ENCODE data around the gene MTSS2.

Gene MTSS2

DNA sequence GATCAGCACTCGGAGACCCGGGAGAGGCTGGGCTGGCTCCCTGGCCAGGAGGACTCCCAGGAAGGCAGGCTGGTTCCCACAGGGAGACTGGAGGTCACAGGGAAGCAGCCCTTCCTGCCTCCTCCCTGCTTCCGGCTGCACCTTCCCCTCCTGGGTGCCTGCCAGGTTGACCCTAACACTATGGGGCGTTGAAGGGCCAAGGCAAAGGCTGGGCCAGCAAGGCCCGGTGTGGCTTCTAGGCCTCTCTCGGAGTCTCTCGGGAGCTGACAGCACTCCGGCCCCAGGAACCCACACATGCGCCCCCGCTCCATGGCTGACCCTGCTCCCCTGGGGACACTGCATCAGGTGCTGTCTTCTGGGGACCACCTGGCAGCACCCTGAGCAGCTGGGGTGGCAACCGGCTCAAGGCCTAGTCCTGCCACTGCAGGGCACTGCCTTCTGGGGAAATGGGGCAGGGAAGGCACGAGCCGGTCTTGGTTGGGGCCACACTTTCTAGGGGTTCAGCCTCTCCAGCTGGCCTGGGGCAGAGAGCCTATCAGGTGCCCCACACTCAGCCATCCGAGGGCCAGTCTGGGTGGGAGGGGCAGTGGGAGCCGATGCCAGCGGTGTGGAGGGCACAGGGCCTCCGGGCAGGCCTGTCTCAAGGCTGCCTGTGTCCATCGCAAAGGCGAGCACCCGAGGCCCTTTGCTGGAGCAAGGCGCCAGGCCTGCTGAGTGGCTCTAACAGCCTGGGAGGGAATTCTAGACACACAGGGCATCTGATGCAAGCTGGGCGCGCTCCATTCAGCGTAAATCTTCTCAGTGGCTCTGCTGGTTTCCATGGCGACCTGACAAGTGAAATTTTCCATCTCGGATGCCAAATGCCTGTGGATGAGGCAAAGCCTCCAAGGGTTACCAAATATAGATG is 5.6 kb upstream of the MTSS2 start:
- H3K4me1 ChIP-seq (ENCODE audit: control insufficient read depth, insufficient read depth, low read length) = peaks cover 98% of the 10 kb centered on the region
- H3K27me3 ChIP-seq (ENCODE audit: control insufficient read depth in 1 of 2, insufficient read depth in 2 of 2, low read length in 2 of 2) = no peaks in the 10 kb centered on the region
- H3K9me3 ChIP-seq (ENCODE audit: control insufficient read depth in 2 of 2, low read length in 2 of 2) = no peaks in the 10 kb centered on the region
- peak overlapping the region; percentile 98 for H3K27ac ChIP-seq (ENCODE audit: low read length)
- peak overlapping the region; percentile 64 to 73 for H3K9ac ChIP-seq (ENCODE audit: low read length in 2 of 2)
- H3K36me3 ChIP-seq (ENCODE audit: control insufficient read depth in 2 of 2, insufficient read depth in 2 of 2, low read length in 2 of 2) = peaks cover 0 to 2% of the 10 kb centered on the region in 2 donors
- no peak overlapping the region for H3K4me3 ChIP-seq (ENCODE audit: low read length in 2 of 2)

DNA sequence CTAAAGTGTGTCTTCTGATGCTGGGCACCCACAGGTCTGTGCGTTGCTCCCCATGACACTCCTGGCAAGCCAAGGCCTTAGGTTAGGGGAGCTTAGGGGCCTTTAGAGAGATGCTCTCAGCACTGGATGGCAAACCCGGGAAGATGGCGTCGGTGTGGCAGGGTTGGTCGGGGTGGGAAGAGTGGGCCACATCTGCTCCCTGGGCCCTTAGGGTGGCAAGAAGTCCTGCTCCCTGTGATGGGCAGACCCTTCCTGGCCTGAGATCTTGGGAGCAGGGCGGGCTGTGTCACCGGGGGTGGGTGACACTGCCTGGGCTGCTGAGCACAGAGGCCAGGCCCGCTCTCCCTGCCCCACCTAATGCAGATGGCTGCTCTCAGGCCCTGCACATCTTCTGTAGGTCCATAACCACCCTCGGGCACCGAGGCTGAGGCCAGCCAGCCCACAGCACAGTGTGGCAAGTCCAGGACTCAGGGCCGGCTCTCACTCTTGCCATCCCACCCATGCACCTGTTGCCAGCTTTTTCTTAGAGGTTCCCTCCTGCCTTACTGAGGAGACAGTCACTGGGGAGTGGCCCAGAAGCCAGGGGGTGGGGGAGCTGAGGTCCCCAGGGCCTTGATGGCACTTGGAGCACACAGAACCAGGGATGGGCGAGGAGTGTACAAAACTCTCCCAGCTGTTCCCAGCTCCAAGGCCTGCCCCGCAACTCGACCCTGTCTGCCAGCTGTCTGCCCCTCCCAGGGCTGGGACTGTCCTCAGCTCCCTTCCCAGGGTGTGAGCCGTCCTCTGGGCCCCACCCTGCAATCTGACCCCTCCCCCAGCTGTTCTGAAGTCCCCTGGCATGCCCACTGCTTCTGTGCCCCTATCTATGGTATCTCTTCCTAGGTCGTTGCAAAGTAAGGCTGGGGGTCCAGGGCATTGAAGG is 4.4 kb upstream of the MTSS2 start:
- peak overlapping the region; percentile 40 to 73 for H3K9ac ChIP-seq (ENCODE audit: low read length in 2 of 2)
- H3K9me3 ChIP-seq (ENCODE audit: control insufficient read depth in 2 of 2, low read length in 2 of 2) = no peaks in the 10 kb centered on the region
- H3K4me1 ChIP-seq (ENCODE audit: control insufficient read depth, insufficient read depth, low read length) = peaks cover 93% of the 10 kb centered on the region
- peak overlapping the region; percentile 98 for H3K27ac ChIP-seq (ENCODE audit: low read length)
- peaks cover 0 to 2% of the 10 kb centered on the region in 2 donors for H3K36me3 ChIP-seq (ENCODE audit: control insufficient read depth in 2 of 2, insufficient read depth in 2 of 2, low read length in 2 of 2)
- no peaks in the 10 kb centered on the region for H3K27me3 ChIP-seq (ENCODE audit: control insufficient read depth in 1 of 2, insufficient read depth in 2 of 2, low read length in 2 of 2)
- H3K4me3 ChIP-seq (ENCODE audit: low read length in 2 of 2) = no peak overlapping the region

DNA sequence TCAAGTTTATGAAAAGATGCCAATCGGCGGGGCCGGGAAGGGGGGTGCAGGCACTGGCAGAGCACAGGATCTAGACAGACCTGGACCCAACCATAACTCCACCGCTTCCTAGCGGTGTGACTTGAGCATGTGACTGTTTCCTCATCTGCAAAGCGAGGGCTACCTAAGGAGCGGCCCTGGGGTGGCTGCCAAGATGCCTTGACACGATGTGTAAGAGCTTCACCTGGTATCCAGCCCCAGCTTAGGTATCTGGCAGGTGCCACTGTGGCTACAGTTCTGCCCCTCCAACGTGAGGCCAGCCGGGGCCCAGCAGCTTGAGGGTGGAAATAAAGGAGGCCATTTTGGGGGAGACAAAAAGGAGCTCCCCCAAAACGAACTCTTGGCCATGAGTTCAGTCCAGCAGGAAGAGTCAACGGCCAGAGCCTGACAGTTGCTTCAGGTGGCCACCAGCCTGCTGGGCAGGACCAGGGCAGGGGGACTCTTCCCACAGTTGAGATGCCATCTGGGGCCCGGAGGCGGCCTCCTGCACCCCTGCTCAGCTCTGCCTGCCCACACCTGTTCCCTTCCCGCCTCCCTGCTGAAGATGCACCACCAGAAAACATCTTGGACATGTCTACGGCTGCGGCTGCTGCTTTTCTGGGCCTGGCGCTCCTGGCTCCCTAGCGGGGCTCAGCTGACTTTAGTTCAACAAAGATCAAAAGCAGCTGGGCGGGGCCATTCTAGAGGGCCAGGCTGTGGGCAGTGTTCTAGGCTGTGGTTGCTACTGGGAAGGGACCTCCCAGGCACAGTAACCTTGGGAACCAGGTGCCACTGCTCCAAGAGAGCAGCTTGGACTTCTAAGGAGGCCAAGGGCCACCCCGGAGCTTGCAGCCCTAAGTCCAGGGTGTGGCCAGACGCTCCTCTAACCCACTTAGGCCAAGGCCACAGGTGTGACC is 3.4 kb upstream of the MTSS2 start:
- no peak overlapping the region for H3K4me3 ChIP-seq (ENCODE audit: low read length in 2 of 2)
- H3K36me3 ChIP-seq (ENCODE audit: control insufficient read depth in 2 of 2, insufficient read depth in 2 of 2, low read length in 2 of 2) = peaks cover 0 to 2% of the 10 kb centered on the region in 2 donors
- H3K9me3 ChIP-seq (ENCODE audit: control insufficient read depth in 2 of 2, low read length in 2 of 2) = no peaks in the 10 kb centered on the region
- no peaks in the 10 kb centered on the region for H3K27me3 ChIP-seq (ENCODE audit: control insufficient read depth in 1 of 2, insufficient read depth in 2 of 2, low read length in 2 of 2)
- H3K9ac ChIP-seq (ENCODE audit: low read length in 2 of 2) = peak overlapping the region; percentile 32 to 42
- peak overlapping the region; percentile 98 for H3K27ac ChIP-seq (ENCODE audit: low read length)
- H3K4me1 ChIP-seq (ENCODE audit: control insufficient read depth, insufficient read depth, low read length) = peaks cover 89% of the 10 kb centered on the region

DNA sequence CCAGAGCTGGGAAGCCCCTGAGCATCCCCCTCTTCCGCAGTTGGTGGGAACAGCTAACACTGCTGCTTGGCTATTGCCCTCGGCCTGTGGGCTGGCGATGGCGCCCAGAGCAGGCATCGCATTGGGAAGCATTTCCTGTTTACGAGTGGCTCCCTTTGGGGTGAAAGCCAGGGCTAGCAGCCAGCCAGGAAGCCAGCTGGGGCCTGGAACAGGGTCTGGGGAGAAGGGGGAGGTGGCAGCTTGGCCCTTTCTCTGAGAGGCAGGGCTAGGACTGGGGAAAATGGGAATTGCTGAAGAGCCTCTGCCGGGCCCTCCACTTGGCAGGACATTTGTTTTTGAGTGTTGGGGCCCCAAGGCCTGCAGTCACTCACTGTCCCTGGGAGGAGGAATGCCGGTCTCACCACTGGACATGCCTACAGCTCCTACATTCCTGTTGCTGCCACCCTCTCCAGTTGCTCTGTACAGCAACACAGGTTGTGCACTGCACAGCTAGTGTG is 2.4 kb upstream of the MTSS2 start:
- Histone ChIP-seq H3K4me3 (ENCODE audit: low read length in 2 of 2) (peak overlapping the region in 1 of 2 donors; percentile 35), H3K36me3 (ENCODE audit: control insufficient read depth in 2 of 2, insufficient read depth in 2 of 2, low read length in 2 of 2) (peaks cover 0 to 3% of the 10 kb centered on the region in 2 donors), H3K27me3 (ENCODE audit: control insufficient read depth in 1 of 2, insufficient read depth in 2 of 2, low read length in 2 of 2) (no peaks in the 10 kb centered on the region), H3K27ac (ENCODE audit: low read length) (peak overlapping the region; percentile 98), H3K4me1 (ENCODE audit: control insufficient read depth, insufficient read depth, low read length) (peaks cover 89% of the 10 kb centered on the region), H3K9me3 (ENCODE audit: control insufficient read depth in 2 of 2, low read length in 2 of 2) (no peaks in the 10 kb centered on the region), H3K9ac (ENCODE audit: low read length in 2 of 2) (peak overlapping the region; percentile 54 to 55)

DNA sequence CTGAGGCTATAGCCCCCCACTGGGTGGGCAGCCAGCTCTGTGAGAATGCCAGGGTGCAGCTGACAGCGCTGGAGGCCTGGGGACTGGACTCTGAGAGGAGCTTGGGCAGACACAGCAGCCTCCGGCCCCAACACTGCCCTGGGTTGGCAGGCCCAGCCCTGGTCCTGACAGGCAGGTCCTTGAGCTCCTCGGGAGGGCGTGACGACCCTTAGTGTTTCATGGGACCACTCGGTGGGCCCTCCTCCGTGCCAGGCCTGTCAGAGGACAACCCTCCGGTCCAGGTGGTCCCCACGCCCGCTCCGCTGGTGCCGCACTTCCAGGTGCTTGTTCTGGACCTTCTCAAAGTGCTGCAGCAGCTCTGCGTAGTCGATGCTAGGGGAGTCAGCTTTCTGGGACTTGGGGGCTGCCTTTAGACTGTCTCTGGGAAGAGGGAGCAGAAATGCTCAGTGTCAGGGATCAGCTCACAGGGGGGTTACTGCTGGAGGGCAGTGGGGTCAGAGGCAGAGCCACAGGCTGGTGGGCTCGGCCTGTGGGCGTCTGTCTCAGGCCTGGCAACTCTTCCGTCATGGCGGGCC is 1.9 kb upstream of the MTSS2 start:
- H3K27me3 ChIP-seq (ENCODE audit: control insufficient read depth in 1 of 2, insufficient read depth in 2 of 2, low read length in 2 of 2) = no peaks in the 10 kb centered on the region
- peaks cover 0 to 5% of the 10 kb centered on the region in 2 donors for H3K36me3 ChIP-seq (ENCODE audit: control insufficient read depth in 2 of 2, insufficient read depth in 2 of 2, low read length in 2 of 2)
- peak overlapping the region; percentile 54 to 55 for H3K9ac ChIP-seq (ENCODE audit: low read length in 2 of 2)
- H3K4me3 ChIP-seq (ENCODE audit: low read length in 2 of 2) = peak overlapping the region in 1 of 2 donors; percentile 35
- no peaks in the 10 kb centered on the region for H3K9me3 ChIP-seq (ENCODE audit: control insufficient read depth in 2 of 2, low read length in 2 of 2)
- H3K27ac ChIP-seq (ENCODE audit: low read length) = peak overlapping the region; percentile 98
- peaks cover 89% of the 10 kb centered on the region for H3K4me1 ChIP-seq (ENCODE audit: control insufficient read depth, insufficient read depth, low read length)

DNA sequence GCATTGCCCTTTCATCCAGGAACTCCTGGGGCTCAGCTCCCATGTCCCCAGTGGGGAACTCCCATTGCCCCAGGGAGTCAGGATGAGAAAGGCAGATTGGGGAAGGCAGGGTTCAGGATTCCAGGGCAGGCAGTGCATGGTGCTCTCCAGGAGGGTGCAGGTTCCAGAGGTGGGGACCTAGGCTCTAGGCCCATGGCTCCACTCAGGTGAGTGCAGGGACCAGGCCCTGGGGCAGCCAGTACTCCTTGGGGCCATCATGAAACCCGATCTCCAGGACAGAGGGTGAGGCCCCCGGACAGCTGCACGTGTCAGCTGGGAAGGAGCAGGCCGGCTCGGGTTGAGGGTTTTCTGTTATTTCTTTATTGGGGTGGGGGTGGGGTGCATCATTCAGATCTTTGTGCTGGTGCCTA is 1.3 kb upstream of the MTSS2 start:
- Histone ChIP-seq H3K27me3 (ENCODE audit: control insufficient read depth in 1 of 2, insufficient read depth in 2 of 2, low read length in 2 of 2) (no peaks in the 10 kb centered on the region), H3K27ac (ENCODE audit: low read length) (peak overlapping the region; percentile 98), H3K36me3 (ENCODE audit: control insufficient read depth in 2 of 2, insufficient read depth in 2 of 2, low read length in 2 of 2) (peaks cover 0 to 6% of the 10 kb centered on the region in 2 donors), H3K9ac (ENCODE audit: low read length in 2 of 2) (peak overlapping the region in 1 of 2 donors; percentile 82), H3K9me3 (ENCODE audit: control insufficient read depth in 2 of 2, low read length in 2 of 2) (no peaks in the 10 kb centered on the region), H3K4me3 (ENCODE audit: low read length in 2 of 2) (peak overlapping the region; percentile 65 to 73), H3K4me1 (ENCODE audit: control insufficient read depth, insufficient read depth, low read length) (peaks cover 89% of the 10 kb centered on the region)

DNA sequence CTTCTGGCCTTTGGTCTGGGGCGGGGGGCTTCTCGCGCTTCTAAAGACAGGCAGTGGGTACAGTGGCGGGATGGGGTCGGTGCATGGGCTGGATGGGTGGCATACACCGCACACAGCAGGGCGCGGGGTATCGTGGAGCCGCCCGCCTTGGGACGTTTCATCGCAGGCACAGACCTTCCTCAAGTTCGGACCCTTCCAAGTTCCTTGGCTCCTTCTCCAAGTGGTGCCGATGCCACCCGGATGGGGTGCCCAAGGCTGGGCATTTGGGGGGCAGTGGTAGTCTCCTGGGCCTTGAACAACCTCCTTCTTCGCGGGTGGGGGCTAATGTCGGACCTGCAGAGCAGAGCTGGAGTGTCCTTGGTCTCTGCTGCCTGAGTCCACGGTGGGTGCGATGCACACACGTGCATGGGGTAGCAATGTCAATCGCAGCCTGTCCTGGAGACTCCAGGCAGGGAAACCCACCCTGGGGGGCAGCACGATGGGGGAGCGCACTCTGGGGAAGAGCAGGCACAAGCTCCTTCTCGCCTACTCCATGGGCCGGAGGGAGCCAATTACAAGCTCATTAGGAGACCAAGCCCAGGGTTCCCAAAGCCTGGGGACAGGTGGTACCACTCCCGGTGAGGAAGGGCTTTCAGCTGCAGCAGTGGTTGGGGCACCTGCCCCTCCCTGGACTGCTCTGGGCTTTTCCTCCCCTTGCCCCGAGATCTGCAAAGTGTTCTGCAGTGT is 686 bp upstream of the MTSS2 start:
- peak overlapping the region; percentile 80 to 82 for H3K9ac ChIP-seq (ENCODE audit: low read length in 2 of 2)
- H3K36me3 ChIP-seq (ENCODE audit: control insufficient read depth in 2 of 2, insufficient read depth in 2 of 2, low read length in 2 of 2) = peaks cover 0 to 6% of the 10 kb centered on the region in 2 donors
- no peaks in the 10 kb centered on the region for H3K9me3 ChIP-seq (ENCODE audit: control insufficient read depth in 2 of 2, low read length in 2 of 2)
- H3K27ac ChIP-seq (ENCODE audit: low read length) = peak overlapping the region; percentile 98
- H3K27me3 ChIP-seq (ENCODE audit: control insufficient read depth in 1 of 2, insufficient read depth in 2 of 2, low read length in 2 of 2) = no peaks in the 10 kb centered on the region
- peak overlapping the region; percentile 65 to 73 for H3K4me3 ChIP-seq (ENCODE audit: low read length in 2 of 2)
- H3K4me1 ChIP-seq (ENCODE audit: control insufficient read depth, insufficient read depth, low read length) = peaks cover 89% of the 10 kb centered on the region

DNA sequence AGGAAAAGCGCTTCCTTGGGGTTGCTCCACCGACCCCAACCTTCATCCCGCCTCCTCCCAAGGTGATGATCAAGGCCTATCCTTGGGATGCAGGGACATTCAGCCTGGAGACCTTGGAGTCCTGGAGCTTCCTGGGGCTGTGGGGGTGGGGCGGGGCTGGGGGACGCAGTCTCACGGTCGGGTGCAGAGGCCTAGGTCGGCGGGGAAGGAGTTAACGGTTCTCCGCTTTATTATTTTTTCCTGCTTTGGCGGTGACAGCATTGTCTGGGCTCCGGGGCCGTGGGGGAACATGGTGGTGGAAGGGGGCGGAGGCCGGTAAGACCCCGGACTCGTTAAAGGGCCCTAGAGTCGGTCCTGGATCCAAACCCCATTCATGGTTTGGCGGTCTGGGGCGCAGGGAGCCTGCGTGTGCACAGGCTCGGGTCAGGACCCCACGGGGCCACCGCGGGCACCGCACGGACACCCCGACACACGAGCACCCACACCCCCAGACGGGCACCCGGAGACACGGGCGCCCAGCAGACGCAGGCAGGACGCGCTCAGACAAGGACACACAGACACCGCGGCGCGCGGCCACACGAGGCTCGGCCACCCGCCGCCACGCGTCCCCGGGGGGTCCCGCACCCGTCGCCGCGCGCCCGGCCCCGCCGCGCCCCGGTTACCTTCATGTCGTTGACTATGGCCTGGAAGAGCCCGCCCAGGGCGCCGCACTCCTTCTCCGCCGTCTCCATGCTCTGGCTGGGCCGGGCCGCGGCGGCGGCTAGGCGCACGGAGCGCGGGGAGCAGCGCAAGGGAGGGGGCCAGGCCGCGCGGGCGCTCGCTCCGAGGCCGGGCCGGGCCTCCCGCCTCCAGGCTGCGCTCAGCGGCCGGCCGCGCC is 554 bp downstream of the MTSS2 start:
- Histone ChIP-seq H3K27me3 (ENCODE audit: control insufficient read depth in 1 of 2, insufficient read depth in 2 of 2, low read length in 2 of 2) (no peaks in the 10 kb centered on the region), H3K36me3 (ENCODE audit: control insufficient read depth in 2 of 2, insufficient read depth in 2 of 2, low read length in 2 of 2) (peaks cover 0 to 8% of the 10 kb centered on the region in 2 donors), H3K9ac (ENCODE audit: low read length in 2 of 2) (peak overlapping the region; percentile 74 to 82), H3K9me3 (ENCODE audit: control insufficient read depth in 2 of 2, low read length in 2 of 2) (no peaks in the 10 kb centered on the region), H3K4me3 (ENCODE audit: low read length in 2 of 2) (peak overlapping the region; percentile 89 to 91), H3K27ac (ENCODE audit: low read length) (peak overlapping the region; percentile 76), H3K4me1 (ENCODE audit: control insufficient read depth, insufficient read depth, low read length) (peaks cover 89% of the 10 kb centered on the region)
